ENCODE measurements around the gene NUTM2G.
"Not testable (repeated sequence)": the region's sequence is repeated elsewhere in the genome, so short reads cannot be mapped to it uniquely, and the experiment has no call there.

DNA sequence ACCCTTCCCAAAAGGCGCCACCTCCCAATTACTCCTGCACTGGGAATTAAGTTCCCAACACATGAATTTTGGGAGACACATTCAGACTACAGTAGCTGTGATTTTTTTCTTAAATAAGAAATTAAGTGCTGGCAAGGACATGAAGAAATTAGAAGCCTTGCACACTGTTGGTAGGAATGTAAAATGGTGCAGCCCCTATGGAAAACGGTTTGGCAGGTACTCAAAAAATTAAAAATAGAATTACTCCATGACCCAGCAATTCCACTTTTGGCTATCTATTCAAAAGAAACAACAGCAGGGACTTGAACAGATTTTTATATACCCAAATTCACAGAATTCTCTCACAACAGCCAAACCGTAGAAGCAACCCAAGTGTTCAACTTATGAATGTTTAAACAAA is 55.5 kb downstream of the NUTM2G start:
- TF ChIP-seq, protein P1, sequence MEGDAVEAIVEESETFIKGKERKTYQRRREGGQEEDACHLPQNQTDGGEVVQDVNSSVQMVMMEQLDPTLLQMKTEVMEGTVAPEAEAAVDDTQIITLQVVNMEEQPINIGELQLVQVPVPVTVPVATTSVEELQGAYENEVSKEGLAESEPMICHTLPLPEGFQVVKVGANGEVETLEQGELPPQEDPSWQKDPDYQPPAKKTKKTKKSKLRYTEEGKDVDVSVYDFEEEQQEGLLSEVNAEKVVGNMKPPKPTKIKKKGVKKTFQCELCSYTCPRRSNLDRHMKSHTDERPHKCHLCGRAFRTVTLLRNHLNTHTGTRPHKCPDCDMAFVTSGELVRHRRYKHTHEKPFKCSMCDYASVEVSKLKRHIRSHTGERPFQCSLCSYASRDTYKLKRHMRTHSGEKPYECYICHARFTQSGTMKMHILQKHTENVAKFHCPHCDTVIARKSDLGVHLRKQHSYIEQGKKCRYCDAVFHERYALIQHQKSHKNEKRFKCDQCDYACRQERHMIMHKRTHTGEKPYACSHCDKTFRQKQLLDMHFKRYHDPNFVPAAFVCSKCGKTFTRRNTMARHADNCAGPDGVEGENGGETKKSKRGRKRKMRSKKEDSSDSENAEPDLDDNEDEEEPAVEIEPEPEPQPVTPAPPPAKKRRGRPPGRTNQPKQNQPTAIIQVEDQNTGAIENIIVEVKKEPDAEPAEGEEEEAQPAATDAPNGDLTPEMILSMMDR (IDR thresholded peaks at IDR 0.05) = not testable (repeated sequence)
- TF ChIP-seq SIN3A (IDR thresholded peaks at IDR 0.05; ENCODE audit: borderline replicate concordance, insufficient read depth, low read depth, low read length); POLR2AphosphoS5 (IDR thresholded peaks at IDR 0.05; ENCODE audit: low read depth, low read length): not testable (repeated sequence)

All from Panc1 (cell line).